Measurements from ENCODE around the gene DMXL1.
"Not testable (repeated sequence)": the region's sequence is repeated elsewhere in the genome, so short reads cannot be mapped to it uniquely, and the experiment has no call there.

DNA sequence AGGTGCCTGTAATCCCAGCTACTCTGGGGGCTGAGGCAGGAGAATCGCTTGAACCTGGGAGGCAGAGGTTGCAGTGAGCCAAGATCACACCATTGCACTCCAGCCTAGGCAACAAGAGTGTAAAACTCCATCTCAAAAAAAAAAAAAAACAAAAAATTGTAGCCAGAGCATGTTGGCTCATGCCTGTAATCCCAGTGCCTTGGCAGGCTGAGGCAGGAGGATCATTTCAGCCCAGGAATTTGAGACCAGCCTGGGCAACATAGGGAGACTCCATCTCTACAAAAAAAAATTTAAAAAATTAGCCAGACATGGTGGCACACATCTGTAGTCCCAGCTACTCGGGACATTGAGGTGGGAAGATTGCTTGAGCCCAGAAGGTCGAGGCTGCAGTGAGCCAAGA, 168.9 kb downstream of the DMXL1 start:
- TF ChIP-seq, protein P1, sequence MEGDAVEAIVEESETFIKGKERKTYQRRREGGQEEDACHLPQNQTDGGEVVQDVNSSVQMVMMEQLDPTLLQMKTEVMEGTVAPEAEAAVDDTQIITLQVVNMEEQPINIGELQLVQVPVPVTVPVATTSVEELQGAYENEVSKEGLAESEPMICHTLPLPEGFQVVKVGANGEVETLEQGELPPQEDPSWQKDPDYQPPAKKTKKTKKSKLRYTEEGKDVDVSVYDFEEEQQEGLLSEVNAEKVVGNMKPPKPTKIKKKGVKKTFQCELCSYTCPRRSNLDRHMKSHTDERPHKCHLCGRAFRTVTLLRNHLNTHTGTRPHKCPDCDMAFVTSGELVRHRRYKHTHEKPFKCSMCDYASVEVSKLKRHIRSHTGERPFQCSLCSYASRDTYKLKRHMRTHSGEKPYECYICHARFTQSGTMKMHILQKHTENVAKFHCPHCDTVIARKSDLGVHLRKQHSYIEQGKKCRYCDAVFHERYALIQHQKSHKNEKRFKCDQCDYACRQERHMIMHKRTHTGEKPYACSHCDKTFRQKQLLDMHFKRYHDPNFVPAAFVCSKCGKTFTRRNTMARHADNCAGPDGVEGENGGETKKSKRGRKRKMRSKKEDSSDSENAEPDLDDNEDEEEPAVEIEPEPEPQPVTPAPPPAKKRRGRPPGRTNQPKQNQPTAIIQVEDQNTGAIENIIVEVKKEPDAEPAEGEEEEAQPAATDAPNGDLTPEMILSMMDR (IDR thresholded peaks at IDR 0.05): not testable (repeated sequence)
- not testable (repeated sequence) for TF ChIP-seq POLR2A (IDR thresholded peaks at IDR 0.05)

Data from breast epithelium (tissue), 3 donors.